ENCODE measurements around the gene G6PD. TPM values are rescaled to one million over a fixed set of nuclear protein-coding genes. Genes with fewer than 3 reads are reported as not detected.

G6PD gene
- 95.3 and 101 TPM in 2 replicates for total RNA-seq

GRCh38 chrX:154546354-154547244 lies at the start of gene G6PD:
Gene G6PD, minus strand, starts transcription at chrX:154546846. Its CDS starts 691 bp downstream, at chrX:154546155.

GRCh38 chrX:154584585-154585183 lies 38.0 kb upstream of the G6PD start, which contains the start of gene CTAG1A:
Gene CTAG1A, plus strand, starts transcription at chrX:154585133. Its CDS starts 74 bp downstream, at chrX:154585207.

GRCh38 chrX:154547245-154548027 lies 790 bp upstream of the G6PD start, which contains the start of gene IKBKG:
Gene IKBKG, plus strand, starts transcription at chrX:154547620. Its CDS starts 4,383 bp downstream, at chrX:154552003.

GRCh38 chrX:154515966-154516655 lies 30.5 kb downstream of the G6PD start, which contains the start of gene FAM3A:
Gene FAM3A, minus strand, starts transcription at chrX:154516232. Its CDS starts 460 bp downstream, at chrX:154515772.

GRCh38 chrX:154490414-154491083 lies 56.1 kb downstream of the G6PD start, which contains the start of gene SLC10A3:
Gene SLC10A3, minus strand, starts transcription at chrX:154490629. Its CDS starts 1,689 bp downstream, at chrX:154488940.

GRCh38 chrX:154486396-154487207 lies 60.0 kb downstream of the G6PD start, which contains the start of gene UBL4A:
Gene UBL4A, minus strand, starts transcription at chrX:154486615. Its CDS starts 31 bp downstream, at chrX:154486584.

Other genes with a start within 250 kb of the G6PD start
- 1,491 and 1,595 TPM in 2 replicates for gene FLNA, start 172.2 kb downstream of the G6PD start, total RNA-seq
- 67.2 and 76.8 TPM in 2 replicates for gene EMD, start 167.6 kb downstream of the G6PD start, total RNA-seq
- 6,084 and 6,687 TPM in 2 replicates for gene RPL10, start 148.5 kb downstream of the G6PD start, total RNA-seq
- gene DNASE1L1, start 137.6 kb downstream of the G6PD start, total RNA-seq = 36.7 and 41.4 TPM in 2 replicates
- 17.5 and 24.2 TPM in 2 replicates for gene TAFAZZIN, start 135.3 kb downstream of the G6PD start, total RNA-seq
- 32.4 and 36.0 TPM in 2 replicates for gene ATP6AP1, start 118.2 kb downstream of the G6PD start, total RNA-seq
- gene GDI1, start 109.7 kb downstream of the G6PD start, total RNA-seq = 113 and 125 TPM in 2 replicates
- 52.6 and 60.2 TPM in 2 replicates for gene FAM50A, start 102.7 kb downstream of the G6PD start, total RNA-seq
- 14.4 and 17.8 TPM in 2 replicates for gene PLXNA3, start 88.6 kb downstream of the G6PD start, total RNA-seq
- gene LAGE3, start 67.6 kb downstream of the G6PD start, total RNA-seq = 28.2 and 32.1 TPM in 2 replicates
- 48.5 and 59.5 TPM in 2 replicates for gene UBL4A, start 60.2 kb downstream of the G6PD start, total RNA-seq
- 22.7 and 26.2 TPM in 2 replicates for gene SLC10A3, start 56.2 kb downstream of the G6PD start, total RNA-seq
- 45.4 and 48.2 TPM in 2 replicates for gene FAM3A, start 30.6 kb downstream of the G6PD start, total RNA-seq
- gene IKBKG, start 774 bp upstream of the G6PD start, total RNA-seq = 19.5 and 20.8 TPM in 2 replicates
- gene CTAG1A, start 38.3 kb upstream of the G6PD start, total RNA-seq = not detected in 2 replicates
- not detected in 2 replicates for gene CTAG1B, start 72.4 kb upstream of the G6PD start, total RNA-seq
- gene CTAG2, start 106.7 kb upstream of the G6PD start, total RNA-seq = 2.4 and 2.7 TPM in 2 replicates
- gene GAB3, start 204.2 kb upstream of the G6PD start, total RNA-seq = 0.30 and 0.84 TPM in 2 replicates
- gene DKC1, start 216.0 kb upstream of the G6PD start, total RNA-seq = 28.6 and 33.1 TPM in 2 replicates

All from bronchus fibroblast of lung (primary cell).